Calu3 (cell line): ENCODE results near the gene PJA1. TPM values are rescaled to one million over a fixed set of nuclear protein-coding genes. Genes with fewer than 3 reads are reported as not detected.

Experiments
- Bru-seq: library from RNA; stranded (reverse); fragments of 400-500 nt; gene quantifications from one replicate; lab custom pipeline; 2021; lab: Mats Ljungman, UMichigan
- BruChase-seq, 2 experiments: library from RNA; stranded (reverse); fragments of 400-500 nt; gene quantifications; one replicate each; lab custom pipeline; 2021; lab: Mats Ljungman, UMichigan
- BruUV-seq: library from RNA; stranded (reverse); fragments of 400-500 nt; replicated peaks from 2 replicates; lab custom pipeline; 2021; lab: Mats Ljungman, UMichigan
- CTCF ChIA-PET: fragments of 300-600 bp; sonication (Branson Sonifier 250); formaldehyde crosslinking; loops from one replicate; lab custom pipeline; 2022; ENCODE audit warnings: antibody characterized with exemption; lab: Charles Lee
- DNase-seq: peaks from one replicate; pipeline ENCODE4 v3.0.0; 2022
- H3K27ac Mint-ChIP-seq: one replicate; pipeline ENCODE4 v1.8.0; 2022; ENCODE audit warnings: mixed read lengths; ENCODE audit not compliant: unreplicated experiment
- H3K27me3 Mint-ChIP-seq: one replicate; pipeline ENCODE4 v1.8.0; 2022; ENCODE audit warnings: mixed read lengths; ENCODE audit not compliant: unreplicated experiment
- H3K36me3 Mint-ChIP-seq: one replicate; pipeline ENCODE4 v1.8.0; 2022; ENCODE audit warnings: mild to moderate bottlenecking, moderate library complexity, mixed read lengths; ENCODE audit not compliant: insufficient read depth, unreplicated experiment
- H3K4me1 Mint-ChIP-seq: one replicate; pipeline ENCODE4 v1.8.0; 2022; ENCODE audit warnings: mild to moderate bottlenecking, low read depth, mixed read lengths; ENCODE audit not compliant: unreplicated experiment
- H3K4me3 Mint-ChIP-seq: one replicate; pipeline ENCODE4 v1.8.0; 2022; ENCODE audit warnings: mild to moderate bottlenecking, low read depth, moderate library complexity, mixed read lengths; ENCODE audit not compliant: unreplicated experiment
- H3K9me3 Mint-ChIP-seq: one replicate; pipeline ENCODE4 v1.8.0; 2022; ENCODE audit warnings: low read depth, mixed read lengths; ENCODE audit not compliant: unreplicated experiment
- intact Hi-C: fragments of 100-400 bp; cut with micrococcal nuclease; formaldehyde crosslinking; loops from one replicate; pipeline ENCODE4 v1.10.0; 2022; ENCODE audit not compliant: unreplicated experiment
- long read RNA-seq: library from polyadenylated mRNA; stranded (forward); transcript quantifications from one replicate; pipeline ENCODE4 v2.0.0, GENCODE V29; 2022
- total RNA-seq: library from RNA; stranded (reverse); gene quantifications from 2 replicates; pipeline ENCODE4 v1.2.3, GENCODE V29; 2022
- TF ChIP-seq, protein P1 (sequence below): fragments of 200-600 bp; IDR thresholded peaks from one replicate; pipeline ENCODE4 v1.8.0; 2022; ENCODE audit warnings: antibody characterized with exemption; ENCODE audit not compliant: unreplicated experiment

The PJA1 gene, protein sequence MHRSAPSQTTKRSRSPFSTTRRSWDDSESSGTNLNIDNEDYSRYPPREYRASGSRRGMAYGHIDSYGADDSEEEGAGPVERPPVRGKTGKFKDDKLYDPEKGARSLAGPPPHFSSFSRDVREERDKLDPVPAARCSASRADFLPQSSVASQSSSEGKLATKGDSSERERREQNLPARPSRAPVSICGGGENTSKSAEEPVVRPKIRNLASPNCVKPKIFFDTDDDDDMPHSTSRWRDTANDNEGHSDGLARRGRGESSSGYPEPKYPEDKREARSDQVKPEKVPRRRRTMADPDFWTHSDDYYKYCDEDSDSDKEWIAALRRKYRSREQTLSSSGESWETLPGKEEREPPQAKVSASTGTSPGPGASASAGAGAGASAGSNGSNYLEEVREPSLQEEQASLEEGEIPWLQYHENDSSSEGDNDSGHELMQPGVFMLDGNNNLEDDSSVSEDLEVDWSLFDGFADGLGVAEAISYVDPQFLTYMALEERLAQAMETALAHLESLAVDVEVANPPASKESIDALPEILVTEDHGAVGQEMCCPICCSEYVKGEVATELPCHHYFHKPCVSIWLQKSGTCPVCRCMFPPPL
- 45.6 and 53.8 TPM in 2 replicates for total RNA-seq
- Bru-seq, nascent RNA: percentile 76 among the genes with signal in this experiment
- BruChase-seq, experiment 1, labeled RNA remaining after a 6-hour chase: percentile 94 among the genes with signal in this experiment
- percentile 91 among the genes with signal in this experiment for BruChase-seq, experiment 2, labeled RNA remaining after a 2-hour chase
- long read RNA-seq, transcript PJA1-206 (2 exons, 887 nt): minor isoform, 16 of 125 reads
- long read RNA-seq, transcript PJA1-202 (2 exons, 2,672 nt): major isoform, 79 of 125 reads
- long read RNA-seq, transcript PJA1-201 (2 exons, 2,755 nt): minor isoform, 14 of 125 reads
- long read RNA-seq, transcript PJA1-203 (1 exons, 2,692 nt): minor isoform, 12 of 125 reads
- long read RNA-seq, partial matches to known transcripts: 0 of 125 reads
- long read RNA-seq, other reads (novel, unspliced or antisense): 3 of 125 reads

DNA sequence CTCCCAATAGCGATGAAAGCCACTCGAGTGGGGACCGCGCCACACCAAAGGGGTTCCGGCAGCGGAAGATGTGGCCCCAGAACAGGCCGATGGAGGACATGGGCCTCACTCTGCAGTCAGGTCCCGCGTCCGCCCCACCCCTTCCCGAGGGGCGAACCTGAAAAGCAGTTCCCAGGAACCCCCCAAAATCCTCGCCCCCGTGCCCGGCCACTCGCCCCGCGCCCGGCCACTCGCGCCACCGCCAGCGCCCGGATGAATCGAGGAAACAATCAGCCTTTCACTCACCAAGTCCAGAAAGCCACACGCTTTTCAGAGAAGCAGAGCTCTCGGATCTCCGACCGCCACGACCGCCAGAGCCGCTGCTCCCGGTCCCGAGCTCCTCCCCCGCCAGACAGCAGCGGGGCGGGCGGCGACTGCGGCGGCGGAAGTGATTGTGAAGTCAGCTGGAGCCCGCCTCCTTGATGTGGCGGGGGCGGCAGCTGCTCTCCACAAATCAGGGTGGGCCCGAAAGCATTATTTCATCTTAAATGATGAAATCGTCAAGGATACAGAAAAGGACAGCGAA is at the start of gene PJA1:
Gene PJA1, minus strand, starts transcription at position 367 of the 565 bp plus-strand sequence. CDS start 2,380 bp downstream, outside the sequence.
- intact Hi-C loops: no loop called here
- Mint-ChIP-seq H3K27me3 (no peaks in the 10 kb centered on the region), H3K27ac (peak within 1 kb of the TSS; percentile 69), H3K4me3 (peak within 1 kb of the TSS; percentile 91), H3K9me3 (no peaks in the 10 kb centered on the region), H3K36me3 (peaks cover 31% of the 10 kb centered on the region), H3K4me1 (peaks cover 26% of the 10 kb centered on the region)
- TF ChIP-seq, protein P1, sequence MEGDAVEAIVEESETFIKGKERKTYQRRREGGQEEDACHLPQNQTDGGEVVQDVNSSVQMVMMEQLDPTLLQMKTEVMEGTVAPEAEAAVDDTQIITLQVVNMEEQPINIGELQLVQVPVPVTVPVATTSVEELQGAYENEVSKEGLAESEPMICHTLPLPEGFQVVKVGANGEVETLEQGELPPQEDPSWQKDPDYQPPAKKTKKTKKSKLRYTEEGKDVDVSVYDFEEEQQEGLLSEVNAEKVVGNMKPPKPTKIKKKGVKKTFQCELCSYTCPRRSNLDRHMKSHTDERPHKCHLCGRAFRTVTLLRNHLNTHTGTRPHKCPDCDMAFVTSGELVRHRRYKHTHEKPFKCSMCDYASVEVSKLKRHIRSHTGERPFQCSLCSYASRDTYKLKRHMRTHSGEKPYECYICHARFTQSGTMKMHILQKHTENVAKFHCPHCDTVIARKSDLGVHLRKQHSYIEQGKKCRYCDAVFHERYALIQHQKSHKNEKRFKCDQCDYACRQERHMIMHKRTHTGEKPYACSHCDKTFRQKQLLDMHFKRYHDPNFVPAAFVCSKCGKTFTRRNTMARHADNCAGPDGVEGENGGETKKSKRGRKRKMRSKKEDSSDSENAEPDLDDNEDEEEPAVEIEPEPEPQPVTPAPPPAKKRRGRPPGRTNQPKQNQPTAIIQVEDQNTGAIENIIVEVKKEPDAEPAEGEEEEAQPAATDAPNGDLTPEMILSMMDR: no peak
- CTCF ChIA-PET: interaction anchor here (0.7 to 1.0 kb wide), 3 partner anchors 17 to 336 kb away, joined by 3 to 4 read pairs (median 3); partner anchors contain the start of gene EFNB1
- peak; percentile 77 for DNase-seq
- BruUV-seq: TSS peak; percentile 39

DNA sequence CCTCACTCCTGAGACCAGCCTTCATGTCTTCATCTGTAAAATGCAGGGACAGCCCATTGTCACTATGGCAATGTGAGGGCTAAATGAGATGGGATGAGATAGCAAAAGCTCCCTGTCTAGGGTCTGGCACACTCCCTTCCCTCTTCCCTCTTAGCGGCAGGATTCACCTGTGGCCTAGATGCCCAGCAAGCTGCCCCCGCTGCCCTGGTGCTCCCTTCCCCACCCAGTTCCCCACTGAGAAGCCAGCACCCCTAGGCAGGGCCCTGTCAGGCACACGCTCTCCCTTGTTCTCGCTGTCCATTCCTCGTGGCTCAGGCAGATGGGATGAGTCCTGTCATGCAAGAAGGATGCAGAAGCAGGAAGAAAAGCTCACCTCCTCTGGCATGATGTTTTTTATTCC is 49.2 kb upstream of the PJA1 start:
- Mint-ChIP-seq H3K36me3 (no peaks in the 10 kb centered on the region), H3K27ac (no peak overlapping the region), H3K9me3 (no peaks in the 10 kb centered on the region), H3K27me3 (peaks cover under 1% of the 10 kb centered on the region), H3K4me3 (no peak overlapping the region), H3K4me1 (no peaks in the 10 kb centered on the region)
- BruUV-seq: no TSS peak
- TF ChIP-seq, protein P1: no peak
- CTCF ChIA-PET: no interaction called here
- intact Hi-C loops: no loop called here
- no peak for DNase-seq

DNA sequence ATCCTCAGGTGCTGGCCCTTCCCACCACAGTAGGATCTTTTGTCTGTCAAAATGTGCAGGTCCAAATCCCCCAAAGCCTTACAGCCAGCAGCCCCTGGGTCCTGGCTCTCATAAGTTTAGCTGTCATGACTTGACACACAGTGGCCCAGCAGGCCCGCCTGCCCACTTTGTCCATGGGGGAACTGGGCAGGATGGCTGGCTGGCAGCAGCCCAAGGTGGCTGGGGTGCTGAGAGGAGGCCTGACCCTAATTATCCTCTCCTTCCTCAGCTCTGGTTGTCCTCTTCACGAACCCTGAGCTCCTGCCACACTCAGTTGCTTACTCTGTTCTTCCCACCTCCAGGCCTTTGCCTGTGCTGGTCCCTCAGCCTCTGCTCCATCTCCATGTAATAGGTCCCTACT is 46.4 kb upstream of the PJA1 start:
- Mint-ChIP-seq H3K27me3 (peaks cover 17% of the 10 kb centered on the region), H3K4me1 (no peaks in the 10 kb centered on the region), H3K27ac (no peak overlapping the region), H3K4me3 (no peak overlapping the region), H3K9me3 (no peaks in the 10 kb centered on the region), H3K36me3 (no peaks in the 10 kb centered on the region)
- BruUV-seq: no TSS peak
- intact Hi-C loops: no loop called here
- DNase-seq: no peak
- TF ChIP-seq, protein P1: no peak
- CTCF ChIA-PET: no interaction called here

DNA sequence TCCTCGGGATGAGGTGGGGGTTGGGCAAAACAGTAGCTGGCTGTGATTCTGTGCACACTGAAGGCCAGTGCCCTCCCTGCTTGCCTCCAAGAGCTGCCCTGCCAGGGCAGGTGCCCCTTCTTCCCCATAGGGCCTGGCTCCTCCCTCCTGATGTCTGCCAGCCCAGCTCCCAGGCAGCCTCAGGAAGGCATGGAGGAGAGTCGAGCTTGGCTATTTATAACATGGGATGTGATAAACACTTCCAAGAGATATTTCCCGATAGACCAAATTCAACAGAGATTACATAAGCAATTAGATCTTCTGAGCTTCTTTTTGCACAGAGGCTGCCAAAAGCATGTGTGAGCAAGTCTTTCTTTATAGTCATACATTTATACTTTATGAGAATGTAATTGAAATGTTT is 45.3 kb upstream of the PJA1 start:
- no peak overlapping the region for H3K4me3 Mint-ChIP-seq
- no peak for DNase-seq
- BruUV-seq: no TSS peak
- TF ChIP-seq, protein P1: no peak
- intact Hi-C loops: no loop called here
- H3K36me3 Mint-ChIP-seq: no peaks in the 10 kb centered on the region
- no peaks in the 10 kb centered on the region for H3K4me1 Mint-ChIP-seq
- no peaks in the 10 kb centered on the region for H3K9me3 Mint-ChIP-seq
- no peak overlapping the region for H3K27ac Mint-ChIP-seq
- CTCF ChIA-PET: interaction anchor here (0.6 kb wide), 1 partner anchor 297 kb away, joined by 3 read pairs; no protein-coding TSS in a partner anchor
- H3K27me3 Mint-ChIP-seq: peaks cover 17% of the 10 kb centered on the region
